ENCODE measurements around the gene LAMP2. TPM values are rescaled to one million over a fixed set of nuclear protein-coding genes. Genes with fewer than 3 reads are reported as not detected.

The LAMP2 gene
- total and polyA plus RNA-seq, 2 of the 8 experiments (the other 6 are each of a cell fraction or from before 2014, with no cell fraction given): 21.2 to 29.9 TPM

- TF ChIP-seq ATF3 (IDR thresholded peaks at IDR 0.05; ENCODE audit: insufficient read depth, low read depth, low read length) (no peak), SP2 (IDR thresholded peaks at IDR 0.05; ENCODE audit: low read length) (no peak), RBBP5 (IDR thresholded peaks at IDR 0.05; ENCODE audit: borderline replicate concordance, low read depth, low read length) (no peak), KDM1A (IDR thresholded peaks at IDR 0.05; ENCODE audit: borderline replicate concordance, low read length) (no peak), USF2 (IDR thresholded peaks at IDR 0.05; ENCODE audit: low read length) (no peak)
Measured at GRCh38 chrX:120379937-120380681, 89.0 kb downstream of the LAMP2 start (continued).
